Melanocyte of skin (primary cell): ENCODE measurements around the gene RIMKLB. TPM values are rescaled to one million over a fixed set of nuclear protein-coding genes. Genes with fewer than 3 reads are reported as not detected.

Experiments
- total RNA-seq, 2 donors: library from RNA; depleted of rRNA; stranded (reverse); fragments of >200 nt; gene quantifications; 2 replicates each; pipeline ENCODE4 v1.2.3, GENCODE V29; 2012

RIMKLB gene
- total RNA-seq: 10 to 100 TPM; 24.4 to 36.6 TPM

GRCh38 chr12:8697476-8698131, at the start of gene RIMKLB:
RIMKLB (plus strand) TSS chr12:8697991; CDS start chr12:8713867, 15,876 bp downstream.

GRCh38 chr12:8662593-8662992, 35.2 kb upstream of the RIMKLB start, which contains the start of gene MFAP5:
MFAP5 (minus strand) TSS chr12:8662826; CDS start chr12:8662104, 722 bp downstream.

GRCh38 chr12:8822298-8822697, 124.5 kb downstream of the RIMKLB start, which contains the start of gene A2ML1:
A2ML1 (plus strand) TSS chr12:8822621; CDS start chr12:8822652, 31 bp downstream.

Other genes with a start within 250 kb of the RIMKLB start
- not detected for gene CLEC6A, start 242.0 kb upstream of the RIMKLB start, total RNA-seq
- not detected for gene CLEC4D, start 184.5 kb upstream of the RIMKLB start, total RNA-seq
- gene CLEC4E, start 157.1 kb upstream of the RIMKLB start, total RNA-seq: not detected
- gene AICDA, start 85.1 kb upstream of the RIMKLB start, total RNA-seq: not detected
- gene MFAP5, start 35.2 kb upstream of the RIMKLB start, total RNA-seq: not detected
- gene A2ML1, start 124.6 kb downstream of the RIMKLB start, total RNA-seq: under 1 TPM in 1 of 2 donors, not detected in 1; under 0.01 TPM
- 10 to 100 TPM; 16.5 to 28.0 TPM for gene PHC1, start 216.5 kb downstream of the RIMKLB start, total RNA-seq